OCI-LY3 (cell line): ENCODE data around the gene SOX1.

Experiments
- H2AFZ ChIP-seq: fragments of 200-600, 300-600 bp; shearing (Covaris generic); 2 replicates; pipeline ENCODE4 v1.6.0; 2014; ENCODE audit warnings: antibody characterized with exemption, low read depth, low read length
- H3K27ac ChIP-seq: fragments of 200-600, 300-600 bp; sonication (generic); 2 replicates; pipeline ENCODE4 v1.5.1; 2014; ENCODE audit warnings: mild to moderate bottlenecking, low read length, moderate library complexity, mixed read lengths
- H3K27me3 ChIP-seq: fragments of 200-600, 300-600 bp; sonication (generic); 2 replicates; pipeline ENCODE4 v1.6.1; 2014; ENCODE audit warnings: low read depth, low read length, mixed read lengths
- H3K36me3 ChIP-seq: fragments of 200-600, 300-600 bp; sonication (generic); replicated peaks from 2 replicates; pipeline ENCODE3; 2014; ENCODE audit warnings: low read depth, low read length, mixed read lengths
- H3K4me1 ChIP-seq: fragments of 300-600, 200-600 bp; sonication (generic); 2 replicates; pipeline ENCODE4 v1.6.1; 2014; ENCODE audit warnings: low read length, mixed read lengths
- H3K4me2 ChIP-seq: fragments of 200-600, 300-600 bp; sonication (generic); 2 replicates; pipeline ENCODE4 v1.6.1; 2014; ENCODE audit warnings: low read length, mixed read lengths
- H3K4me3 ChIP-seq: fragments of 300-600, 200-600 bp; sonication (generic); 2 replicates; pipeline ENCODE4 v1.5.1; 2014; ENCODE audit warnings: antibody characterized with exemption, mild to moderate bottlenecking, low read length, moderate library complexity
- H3K79me2 ChIP-seq: fragments of 300-600, 200-600 bp; shearing (Covaris generic); 2 replicates; pipeline ENCODE4 v1.6.1; 2014; ENCODE audit warnings: mild to moderate bottlenecking, low read length, mixed read lengths
- H3K9ac ChIP-seq: fragments of 300-600, 200-600 bp; shearing (Covaris generic); 2 replicates; pipeline ENCODE4 v1.6.0; 2014; ENCODE audit warnings: mild to moderate bottlenecking, low read length, moderate library complexity
- H3K9me3 ChIP-seq: fragments of 200-600, 300-600 bp; shearing (Covaris generic); 2 replicates; pipeline ENCODE4 v1.6.1; 2014; ENCODE audit warnings: low read length, mixed read lengths; ENCODE audit not compliant: insufficient read depth
- H4K20me1 ChIP-seq: fragments of 200-600, 300-600 bp; sonication (generic); 2 replicates; pipeline ENCODE4 v1.6.1; 2016; ENCODE audit warnings: low read length, mixed read lengths; ENCODE audit not compliant: insufficient read depth
- CTCF ChIP-seq: fragments of 200-600, 300-600 bp; sonication (generic); IDR thresholded peaks from 2 replicates; pipeline ENCODE4 v1.5.1; 2014; ENCODE audit warnings: antibody characterized with exemption, low read length, low read depth
- EZH2phosphoT487 ChIP-seq: fragments of 200-600 bp; shearing (Covaris generic); IDR thresholded peaks from 2 replicates; pipeline ENCODE4 v1.6.1; 2018; ENCODE audit warnings: antibody characterized with exemption, mixed run types, low read depth

SOX1 gene

GRCh38 chr13:112042496-112042895, 24.5 kb upstream of the SOX1 start:
- Histone ChIP-seq H2AFZ (no peak overlapping the region), H3K36me3 (no peaks in the 10 kb centered on the region), H3K79me2 (no peaks in the 10 kb centered on the region), H3K27ac (no peak overlapping the region), H3K4me2 (no peak overlapping the region), H3K4me1 (no peaks in the 10 kb centered on the region), H3K27me3 (no peaks in the 10 kb centered on the region), H4K20me1 (no peaks in the 10 kb centered on the region), H3K9ac (no peak overlapping the region), H3K9me3 (peaks cover 4% of the 10 kb centered on the region), H3K4me3 (no peak overlapping the region)
- TF ChIP-seq EZH2phosphoT487: no peak

- H3K27ac ChIP-seq: no peak overlapping the region
- H3K9ac ChIP-seq: no peak overlapping the region
- no peaks in the 10 kb centered on the region for H3K4me1 ChIP-seq
- TF ChIP-seq EZH2phosphoT487: no peak
- no peak for TF ChIP-seq CTCF
- 0 out of 2 replicates have a peak, but pooled peaks cover 5% of the 10 kb centered on the region for H3K9me3 ChIP-seq
- no peaks in the 10 kb centered on the region for H4K20me1 ChIP-seq
- H3K27me3 ChIP-seq: no peaks in the 10 kb centered on the region
- H3K79me2 ChIP-seq: no peaks in the 10 kb centered on the region
- H3K4me2 ChIP-seq: no peak overlapping the region
- no peak overlapping the region for H3K4me3 ChIP-seq
- no peak overlapping the region for H2AFZ ChIP-seq
- no peaks in the 10 kb centered on the region for H3K36me3 ChIP-seq
These were observed 14.7 kb upstream of the SOX1 start for GRCh38 chr13:112052213-112052612.

- Histone ChIP-seq H3K4me2 (no peak overlapping the region), H3K4me1 (no peaks in the 10 kb centered on the region), H3K79me2 (no peaks in the 10 kb centered on the region), H3K4me3 (no peak overlapping the region), H3K27me3 (no peaks in the 10 kb centered on the region), H3K9ac (no peak overlapping the region), H3K36me3 (no peaks in the 10 kb centered on the region), H4K20me1 (no peaks in the 10 kb centered on the region), H2AFZ (no peak overlapping the region), H3K27ac (no peak overlapping the region), H3K9me3 (0 out of 2 replicates have a peak, but pooled peaks cover 5% of the 10 kb centered on the region)
- TF ChIP-seq EZH2phosphoT487 (no peak), CTCF (no peak)
These were observed 13.7 kb upstream of the SOX1 start for GRCh38 chr13:112053167-112053743.

- Histone ChIP-seq H3K27me3 (no peaks in the 10 kb centered on the region), H3K4me1 (no peaks in the 10 kb centered on the region), H3K9me3 (0 out of 2 replicates have a peak, but pooled peaks cover 5% of the 10 kb centered on the region), H3K36me3 (no peaks in the 10 kb centered on the region), H3K27ac (no peak overlapping the region), H3K79me2 (no peaks in the 10 kb centered on the region), H4K20me1 (no peaks in the 10 kb centered on the region), H2AFZ (no peak overlapping the region), H3K4me2 (no peak overlapping the region), H3K4me3 (no peak overlapping the region), H3K9ac (no peak overlapping the region)
- TF ChIP-seq CTCF (no peak), EZH2phosphoT487 (no peak)
These were observed 13.0 kb upstream of the SOX1 start for GRCh38 chr13:112053744-112054615.
